HG02588 (cell line): ENCODE results near the gene PRKCI.
"Not testable (repeated sequence)": the region's sequence is repeated elsewhere in the genome, so short reads cannot be mapped to it uniquely, and the experiment has no call there.

Experiments used
- ATAC-seq: cut with Tn5 transposase; IDR thresholded peaks from one replicate; pipeline ENCODE4 v1.9.1; 2021; ENCODE audit warnings: mild to moderate bottlenecking, moderate library complexity; ENCODE audit not compliant: unreplicated experiment

Gene PRKCI

GRCh38 chr3:170222647-170223541, 670 bp downstream of the PRKCI start:
- ATAC-seq, result peak; percentile 3

- ATAC-seq, result no peak
Observed at GRCh38 chr3:170225166-170225565, 2.9 kb downstream of the PRKCI start.

- no peak for ATAC-seq
Observed at GRCh38 chr3:170226426-170226960, 4.3 kb downstream of the PRKCI start.

GRCh38 chr3:170228093-170228766, 6.0 kb downstream of the PRKCI start:
- no peak for ATAC-seq

- ATAC-seq, result no peak
Observed at GRCh38 chr3:170232266-170232665, 10.0 kb downstream of the PRKCI start.

- no peak for ATAC-seq
Observed at GRCh38 chr3:170233530-170233929, 11.3 kb downstream of the PRKCI start.

- no peak for ATAC-seq
Observed at GRCh38 chr3:170240142-170240541, 17.9 kb downstream of the PRKCI start.

- no peak for ATAC-seq
Observed at GRCh38 chr3:170240671-170241070, 18.4 kb downstream of the PRKCI start.

GRCh38 chr3:170244576-170244975, 22.4 kb downstream of the PRKCI start:
- no peak for ATAC-seq

GRCh38 chr3:170247875-170248274, 25.7 kb downstream of the PRKCI start:
- ATAC-seq, result no peak

- no peak for ATAC-seq
Observed at GRCh38 chr3:170256597-170256996, 34.4 kb downstream of the PRKCI start.

- peak; percentile 48 for ATAC-seq
Observed at GRCh38 chr3:170257145-170257544, 34.9 kb downstream of the PRKCI start.

- ATAC-seq, result peak; percentile 12
Observed at GRCh38 chr3:170258105-170258487, 35.9 kb downstream of the PRKCI start.

GRCh38 chr3:170259907-170260306, 37.7 kb downstream of the PRKCI start:
- ATAC-seq, result no peak

GRCh38 chr3:170267793-170268192, 45.6 kb downstream of the PRKCI start:
- no peak for ATAC-seq

- not testable (repeated sequence) for ATAC-seq
Observed at GRCh38 chr3:170269673-170270254, 47.5 kb downstream of the PRKCI start.

- no peak for ATAC-seq
Observed at GRCh38 chr3:170270282-170270881, 48.2 kb downstream of the PRKCI start.

- no peak for ATAC-seq
Observed at GRCh38 chr3:170274641-170275040, 52.4 kb downstream of the PRKCI start.

- no peak for ATAC-seq
Observed at GRCh38 chr3:170275832-170276231, 53.6 kb downstream of the PRKCI start.

GRCh38 chr3:170277311-170277710, 55.1 kb downstream of the PRKCI start:
- ATAC-seq, result not testable (repeated sequence)
